Neural cell (in vitro differentiated cells): ENCODE results near the gene KCTD3.

Source experiments
- CTCF ChIP-seq: fragments of 450-650 bp; IDR thresholded peaks from 2 replicates; pipeline ENCODE4 v1.5.1; 2014; ENCODE audit warnings: antibody characterized with exemption, mild to moderate bottlenecking, moderate library complexity; ENCODE audit not compliant: poor library complexity, severe bottlenecking
- EP300 ChIP-seq: fragments of 450-650 bp; conservative IDR thresholded peaks from 2 replicates; pipeline ENCODE4 v1.6.1; 2014; ENCODE audit warnings: antibody characterized with exemption, mild to moderate bottlenecking, moderate library complexity; ENCODE audit not compliant: poor library complexity, severe bottlenecking
- POLR2AphosphoS5 ChIP-seq: IDR thresholded peaks from 2 replicates; pipeline ENCODE4 v1.6.1; 2012
- RAD21 ChIP-seq: fragments of 450-650 bp; conservative IDR thresholded peaks from 2 replicates; pipeline ENCODE4 v1.6.1; 2014; ENCODE audit warnings: antibody characterized with exemption, mild to moderate bottlenecking, moderate library complexity
- SMC3 ChIP-seq: fragments of 450-650 bp; conservative IDR thresholded peaks from 2 replicates; pipeline ENCODE4 v1.6.1; 2014; ENCODE audit warnings: antibody characterized with exemption, mild to moderate bottlenecking, moderate library complexity; ENCODE audit not compliant: poor library complexity

- TF ChIP-seq CTCF, result no peak
- no peak for TF ChIP-seq EP300
- TF ChIP-seq RAD21, result no peak
- TF ChIP-seq POLR2AphosphoS5, result no peak
- TF ChIP-seq SMC3, result no peak
Measured at GRCh38 chr1:215543806-215544205, 23.3 kb upstream of the KCTD3 start.
